Loucy (cell line): Measurements from ENCODE around the gene CCDC178.

Experiments used
- H2AFZ ChIP-seq: fragments of 200-600 bp; sonication (generic); 2 replicates; pipeline ENCODE4 v1.6.0; 2016; ENCODE audit warnings: antibody characterized with exemption, mild to moderate bottlenecking, low read length, moderate library complexity
- H3F3A ChIP-seq: fragments of 200-600 bp; 2 replicates; pipeline ENCODE4 v1.6.0; 2016; ENCODE audit warnings: antibody characterized with exemption, low read depth, mild to moderate bottlenecking
- H3K27me3 ChIP-seq: fragments of 200-600 bp; sonication (generic); 2 replicates; pipeline ENCODE4 v1.6.1; 2014; ENCODE audit warnings: low read length, mild to moderate bottlenecking; ENCODE audit not compliant: insufficient read depth, poor library complexity, severe bottlenecking
- H3K36me3 ChIP-seq: fragments of 200-600 bp; sonication (generic); 2 replicates; pipeline ENCODE4 v1.6.1; 2016; ENCODE audit warnings: low read length; ENCODE audit not compliant: insufficient read depth
- H3K4me1 ChIP-seq: fragments of 200-600 bp; sonication (generic); 2 replicates; pipeline ENCODE4 v1.5.1; 2014; ENCODE audit warnings: low read length, mild to moderate bottlenecking; ENCODE audit not compliant: insufficient read depth, poor library complexity, severe bottlenecking
- H3K4me2 ChIP-seq: fragments of 200-600 bp; sonication (generic); 2 replicates; pipeline ENCODE4 v1.6.0; 2014; ENCODE audit warnings: antibody characterized with exemption, low read length, low read depth, mild to moderate bottlenecking; ENCODE audit not compliant: poor library complexity, severe bottlenecking
- H3K4me3 ChIP-seq: fragments of 200-600 bp; sonication (generic); 2 replicates; pipeline ENCODE4 v1.5.1; 2014; ENCODE audit warnings: low read length, mild to moderate bottlenecking, mixed read lengths; ENCODE audit not compliant: poor library complexity, severe bottlenecking
- H3K79me2 ChIP-seq: fragments of 200-600 bp; sonication (generic); 2 replicates; pipeline ENCODE4 v1.6.1; 2014; ENCODE audit warnings: low read length; ENCODE audit not compliant: insufficient read depth
- H3K9ac ChIP-seq: fragments of 200-600 bp; sonication (generic); 2 replicates; pipeline ENCODE4 v1.6.0; 2014; ENCODE audit warnings: mild to moderate bottlenecking, low read depth, low read length, moderate library complexity; ENCODE audit not compliant: poor library complexity, severe bottlenecking
- H3K9me2 ChIP-seq: fragments of 200-600 bp; sonication (generic); replicated peaks from 2 replicates; pipeline ENCODE4 v1.6.1; 2016; ENCODE audit warnings: low read depth, low read length, mixed read lengths
- H3K9me3 ChIP-seq: fragments of 200-600 bp; sonication (generic); 2 replicates; pipeline ENCODE4 v1.6.1; 2014; ENCODE audit warnings: mild to moderate bottlenecking, antibody characterized with exemption, low read length, low read depth; ENCODE audit not compliant: insufficient read depth
- H4K20me1 ChIP-seq: fragments of 200-600 bp; sonication (generic); 2 replicates; pipeline ENCODE4 v1.6.0; 2014; ENCODE audit warnings: antibody characterized with exemption, low read length, mild to moderate bottlenecking; ENCODE audit not compliant: insufficient read depth, poor library complexity, severe bottlenecking
- CTCF ChIP-seq: fragments of 200-600 bp; sonication (generic); conservative IDR thresholded peaks from 2 replicates; pipeline ENCODE4 v1.5.1; 2014; ENCODE audit warnings: mild to moderate bottlenecking, antibody characterized with exemption, low read length
- EZH2phosphoT487 ChIP-seq: fragments of 200-600 bp; IDR thresholded peaks from 2 replicates; pipeline ENCODE4 v1.6.1; 2018; ENCODE audit warnings: antibody characterized with exemption, mild to moderate bottlenecking, moderate library complexity, borderline replicate concordance

The CCDC178 gene

GRCh38 chr18:33440060-33441043, at the start of gene CCDC178:
Gene CCDC178 (minus strand): TSS chr18:33440721. CDS start chr18:33412088, 28,633 bp downstream.
- H3F3A ChIP-seq: no peaks in the 10 kb centered on the region
- no peaks in the 10 kb centered on the region for H3K27me3 ChIP-seq
- H3K9me3 ChIP-seq: no peaks in the 10 kb centered on the region
- no peaks in the 10 kb centered on the region for H3K36me3 ChIP-seq
- H3K4me3 ChIP-seq: no peak within 1 kb of the TSS
- no peaks in the 10 kb centered on the region for H3K4me1 ChIP-seq
- no peaks in the 10 kb centered on the region for H3K9me2 ChIP-seq
- TF ChIP-seq CTCF: 0 out of 2 replicates have a peak, but pooled peaks have one; percentile 20
- TF ChIP-seq EZH2phosphoT487: no peak
- no peak within 1 kb of the TSS for H2AFZ ChIP-seq
- no peaks in the 10 kb centered on the region for H4K20me1 ChIP-seq
- no peak within 1 kb of the TSS for H3K4me2 ChIP-seq
- no peak within 1 kb of the TSS for H3K9ac ChIP-seq
- H3K79me2 ChIP-seq: no peaks in the 10 kb centered on the region

GRCh38 chr18:33483908-33484307, 43.4 kb upstream of the CCDC178 start:
- Histone ChIP-seq H3K36me3 (no peaks in the 10 kb centered on the region), H3K4me1 (no peaks in the 10 kb centered on the region), H3K4me2 (no peak overlapping the region), H2AFZ (no peak overlapping the region), H3K4me3 (no peak overlapping the region), H3F3A (no peaks in the 10 kb centered on the region), H3K27me3 (no peaks in the 10 kb centered on the region), H3K79me2 (no peaks in the 10 kb centered on the region), H4K20me1 (no peaks in the 10 kb centered on the region), H3K9me3 (no peaks in the 10 kb centered on the region), H3K9me2 (no peaks in the 10 kb centered on the region), H3K9ac (no peak overlapping the region)
- no peak for TF ChIP-seq EZH2phosphoT487
- TF ChIP-seq CTCF: no peak

GRCh38 chr18:33472509-33472908, 32.0 kb upstream of the CCDC178 start:
- Histone ChIP-seq H3K36me3 (no peaks in the 10 kb centered on the region), H4K20me1 (no peaks in the 10 kb centered on the region), H2AFZ (no peak overlapping the region), H3K79me2 (no peaks in the 10 kb centered on the region), H3K9me2 (no peaks in the 10 kb centered on the region), H3K9me3 (no peaks in the 10 kb centered on the region), H3K4me3 (no peak overlapping the region), H3K4me1 (no peaks in the 10 kb centered on the region), H3K27me3 (no peaks in the 10 kb centered on the region), H3K9ac (no peak overlapping the region), H3K4me2 (peak overlapping the region; percentile 20), H3F3A (no peaks in the 10 kb centered on the region)
- TF ChIP-seq CTCF (no peak), EZH2phosphoT487 (no peak)
